Measurements from ENCODE around the gene WNT11. TPM values are rescaled to one million over a fixed set of nuclear protein-coding genes. Genes with fewer than 3 reads are reported as not detected.

Gene WNT11
- total RNA-seq, 1 donor from 2014 or later, result 1.5 TPM

DNA sequence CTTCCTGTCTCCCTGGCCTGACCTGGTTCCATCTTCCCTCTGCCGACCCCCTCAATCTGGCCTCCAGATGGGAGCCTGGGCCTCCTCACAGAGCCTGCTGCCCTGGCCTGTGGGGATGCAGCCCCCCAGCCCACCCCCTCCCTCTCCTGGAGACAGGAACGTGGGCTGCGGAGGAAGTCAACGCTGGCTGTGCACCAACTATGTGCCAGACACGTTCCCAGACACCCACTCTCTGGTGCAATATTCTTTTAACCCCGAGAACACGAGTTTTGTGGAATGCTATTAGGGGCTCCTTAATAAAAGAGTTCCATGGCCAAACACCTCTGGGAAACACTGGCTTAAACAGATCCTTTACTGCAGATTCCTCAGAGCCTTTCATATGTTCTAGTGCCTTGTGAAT, 15.9 kb downstream of the WNT11 start:
- TF ChIP-seq CTCF (IDR thresholded peaks at IDR 0.05; ENCODE audit: unreplicated experiment), result no peak

DNA sequence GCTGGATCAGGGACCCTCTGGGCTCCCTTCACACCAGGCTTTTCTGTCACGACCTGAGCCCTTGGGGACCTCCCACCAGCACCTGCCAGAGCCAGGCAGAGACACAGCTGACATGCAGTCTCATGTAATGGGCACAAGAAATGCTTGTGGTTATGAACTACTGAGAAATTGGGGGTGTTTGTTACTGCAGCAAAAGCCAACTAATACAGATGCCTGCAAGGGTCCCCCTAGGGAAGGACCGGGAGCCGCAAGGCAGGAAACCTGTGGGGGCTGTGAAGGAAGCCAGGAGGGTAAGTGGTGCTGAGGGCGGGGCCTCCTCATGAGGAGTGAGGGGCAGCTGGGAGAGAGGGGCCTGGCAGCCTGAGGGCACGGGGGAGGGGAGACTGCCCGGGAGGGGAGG, 16.6 kb downstream of the WNT11 start:
- Mint-ChIP-seq H3K4me3 (ENCODE audit: low read depth) (no peak overlapping the region), H3K27ac (no peak overlapping the region), H3K9me3 (ENCODE audit: low read depth) (no peaks in the 10 kb centered on the region), H3K27me3 (peaks cover 11% of the 10 kb centered on the region), H3K36me3 (ENCODE audit: insufficient read depth) (no peaks in the 10 kb centered on the region), H3K4me1 (ENCODE audit: low read depth) (no peaks in the 10 kb centered on the region)
- no peak for TF ChIP-seq CTCF (IDR thresholded peaks at IDR 0.05; ENCODE audit: unreplicated experiment)
- no peak for DNase-seq (ENCODE audit: low spot score, unreplicated experiment)

More for the DNA sequence above, 15.9 kb downstream of the WNT11 start:
- Mint-ChIP-seq H3K4me1 (ENCODE audit: low read depth) (no peaks in the 10 kb centered on the region), H3K9me3 (ENCODE audit: low read depth) (no peaks in the 10 kb centered on the region), H3K27ac (no peak overlapping the region), H3K36me3 (ENCODE audit: insufficient read depth) (no peaks in the 10 kb centered on the region), H3K27me3 (peaks cover 9% of the 10 kb centered on the region), H3K4me3 (ENCODE audit: low read depth) (no peak overlapping the region)
- DNase-seq (ENCODE audit: low spot score, unreplicated experiment), result no peak

DNA sequence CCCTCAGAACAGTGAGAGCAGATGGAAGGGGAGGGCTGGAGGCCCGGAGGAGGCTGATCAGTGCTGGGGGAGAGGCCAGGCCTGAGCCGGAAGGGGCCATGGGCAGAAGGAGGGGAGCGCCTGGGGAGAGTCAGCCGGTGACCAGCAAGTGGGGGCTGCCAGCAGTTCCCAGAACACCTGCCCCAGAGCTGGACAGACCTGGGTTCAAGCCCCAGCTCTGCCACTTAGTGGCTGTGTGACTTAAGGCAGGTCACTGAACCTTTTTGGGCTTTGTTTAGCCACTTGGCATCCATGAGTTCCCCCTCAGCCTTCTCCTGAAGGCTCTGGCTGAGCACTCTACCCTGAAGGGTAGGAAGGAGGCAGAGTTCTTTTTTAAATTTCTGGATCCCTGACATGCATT, 17.4 kb downstream of the WNT11 start:
- H3K27ac Mint-ChIP-seq, result peak overlapping the region; percentile 21
- H3K4me1 Mint-ChIP-seq (ENCODE audit: low read depth), result no peaks in the 10 kb centered on the region

DNA sequence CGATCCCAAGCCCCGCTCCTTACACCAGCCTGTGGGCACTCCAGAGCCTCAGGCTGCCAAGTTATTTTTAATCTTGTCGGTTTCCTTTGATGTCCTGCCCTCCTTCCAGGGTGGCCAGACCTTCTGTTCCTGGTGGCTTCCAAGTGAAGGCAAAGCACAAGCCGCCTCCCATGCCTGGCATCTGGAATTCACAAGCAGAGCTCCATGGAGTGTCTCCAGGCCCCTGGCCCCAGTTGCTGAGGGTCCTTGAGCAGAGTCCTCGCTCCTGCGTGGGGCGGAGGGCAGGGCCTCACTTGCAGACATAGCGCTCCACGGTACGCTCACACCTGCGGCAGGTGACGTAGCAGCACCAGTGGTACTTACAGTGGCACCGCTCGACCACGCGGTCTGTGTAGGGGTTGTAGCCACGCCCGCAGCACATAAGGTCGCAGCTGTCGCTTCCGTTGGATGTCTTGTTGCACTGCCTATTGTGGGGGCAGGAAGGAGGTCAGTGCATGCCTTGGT, 19.5 kb downstream of the WNT11 start:
- no peak for TF ChIP-seq CTCF (IDR thresholded peaks at IDR 0.05; ENCODE audit: unreplicated experiment)
- H3K27ac Mint-ChIP-seq, result no peak overlapping the region
- H3K9me3 Mint-ChIP-seq (ENCODE audit: low read depth), result no peaks in the 10 kb centered on the region
- no peaks in the 10 kb centered on the region for H3K4me1 Mint-ChIP-seq (ENCODE audit: low read depth)
- no peak for DNase-seq (ENCODE audit: low spot score, unreplicated experiment)
- peaks cover 11% of the 10 kb centered on the region for H3K27me3 Mint-ChIP-seq
- no peaks in the 10 kb centered on the region for H3K36me3 Mint-ChIP-seq (ENCODE audit: insufficient read depth)
- H3K4me3 Mint-ChIP-seq (ENCODE audit: low read depth), result no peak overlapping the region

More for the DNA sequence above, 17.4 kb downstream of the WNT11 start:
- no peak for TF ChIP-seq CTCF (IDR thresholded peaks at IDR 0.05; ENCODE audit: unreplicated experiment)
- H3K36me3 Mint-ChIP-seq (ENCODE audit: insufficient read depth), result no peaks in the 10 kb centered on the region
- H3K4me3 Mint-ChIP-seq (ENCODE audit: low read depth), result no peak overlapping the region
- DNase-seq (ENCODE audit: low spot score, unreplicated experiment), result no peak
- peaks cover 11% of the 10 kb centered on the region for H3K27me3 Mint-ChIP-seq
- H3K9me3 Mint-ChIP-seq (ENCODE audit: low read depth), result no peaks in the 10 kb centered on the region

- DNase-seq (ENCODE audit: low spot score, unreplicated experiment), result no peak
- Mint-ChIP-seq H3K9me3 (ENCODE audit: low read depth) (no peaks in the 10 kb centered on the region), H3K27me3 (peaks cover 11% of the 10 kb centered on the region), H3K4me3 (ENCODE audit: low read depth) (no peak overlapping the region), H3K27ac (no peak overlapping the region), H3K4me1 (ENCODE audit: low read depth) (no peaks in the 10 kb centered on the region), H3K36me3 (ENCODE audit: insufficient read depth) (no peaks in the 10 kb centered on the region)
- TF ChIP-seq CTCF (IDR thresholded peaks at IDR 0.05; ENCODE audit: unreplicated experiment), result no peak
Observed at GRCh38 chr11:76185931-76186401, 20.3 kb downstream of the WNT11 start.

All from progenitor cell of endocrine pancreas (in vitro differentiated cells).